Duodenal mucosa (tissue), 2 donors: ENCODE results near the gene MBD2.
"Not testable (repeated sequence)": the region's sequence is repeated elsewhere in the genome, so short reads cannot be mapped to it uniquely, and the experiment has no call there.

Source experiments
- H3K27ac ChIP-seq: one replicate; pipeline ENCODE4 v1.7.0; 2013; ENCODE audit warnings: low read depth, low read length
- H3K27me3 ChIP-seq, 2 donors: one replicate each; pipeline ENCODE4 v1.7.0; 2013; ENCODE audit warnings: low read length in 2 of 2, control low read depth in 1 of 2; ENCODE audit not compliant: insufficient read depth in 2 of 2, control insufficient read depth in 1 of 2
- H3K36me3 ChIP-seq, 2 donors: one replicate each; pipeline ENCODE4 v1.7.0; 2013; ENCODE audit warnings: low read length in 2 of 2, control low read depth in 1 of 2; ENCODE audit not compliant: insufficient read depth in 2 of 2, control insufficient read depth in 1 of 2
- H3K4me1 ChIP-seq, 2 donors: one replicate each; pipeline ENCODE4 v1.7.0; 2013; ENCODE audit warnings: low read length in 2 of 2, control low read depth in 1 of 2; ENCODE audit not compliant: insufficient read depth in 2 of 2, control insufficient read depth in 1 of 2
- H3K4me3 ChIP-seq, 2 donors: one replicate each; pipeline ENCODE4 v1.7.0; 2013; ENCODE audit warnings: low read length in 2 of 2, low read depth in 1 of 2
- H3K9ac ChIP-seq, 2 donors: one replicate each; pipeline ENCODE4 v1.7.0; 2013; ENCODE audit warnings: low read length in 2 of 2, low read depth in 1 of 2
- H3K9me3 ChIP-seq, 2 donors: one replicate each; pipeline ENCODE4 v1.7.0; 2013; ENCODE audit warnings: low read length in 2 of 2, control low read depth in 1 of 2; ENCODE audit not compliant: control insufficient read depth in 1 of 2

The MBD2 gene

DNA sequence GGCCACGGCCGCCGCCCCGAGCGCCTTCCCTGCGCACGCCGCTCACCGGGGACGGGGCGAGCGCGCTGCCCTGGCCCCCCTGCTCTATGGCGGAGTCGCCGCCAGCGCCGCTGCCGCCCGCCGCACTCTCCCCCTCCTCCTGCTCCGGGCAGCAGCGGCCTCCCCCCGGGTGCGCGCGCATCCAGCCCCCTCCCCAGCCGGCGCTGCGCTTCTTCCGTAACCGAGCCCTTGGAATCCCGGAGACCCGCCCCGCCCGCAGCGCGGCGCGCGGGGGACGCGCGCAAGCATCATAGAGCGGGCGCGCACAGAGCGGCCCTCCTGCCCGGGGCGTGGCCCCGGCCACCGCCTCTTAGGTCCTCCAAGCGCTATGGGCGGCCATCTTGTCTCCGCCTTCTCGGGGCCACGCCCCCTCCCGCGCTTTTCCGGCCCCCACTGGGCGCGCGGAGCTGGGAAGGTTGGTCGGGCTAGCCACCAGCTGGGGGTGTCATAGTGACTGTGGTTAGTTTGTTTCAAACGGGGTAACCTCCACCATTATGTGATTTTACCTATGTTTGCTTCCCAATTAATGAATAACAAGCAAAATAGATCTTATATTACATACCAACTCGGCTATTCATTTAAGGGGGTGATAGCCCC lies at the start of gene MBD2:
Gene MBD2 (minus strand): TSS at position 291 of the 636 bp plus-strand sequence. CDS start 110 bp downstream, at position 181.
- peak within 1 kb of the TSS; percentile 56 for H3K27ac ChIP-seq
- no peaks in the 10 kb centered on the region for H3K27me3 ChIP-seq
- H3K9me3 ChIP-seq: no peaks in the 10 kb centered on the region
- H3K9ac ChIP-seq: peak within 1 kb of the TSS; percentile 63 to 70
- no peaks in the 10 kb centered on the region for H3K36me3 ChIP-seq
- H3K4me3 ChIP-seq: peak within 1 kb of the TSS; percentile 79 to 88
- H3K4me1 ChIP-seq: peaks cover 32 to 39% of the 10 kb centered on the region in 2 donors

DNA sequence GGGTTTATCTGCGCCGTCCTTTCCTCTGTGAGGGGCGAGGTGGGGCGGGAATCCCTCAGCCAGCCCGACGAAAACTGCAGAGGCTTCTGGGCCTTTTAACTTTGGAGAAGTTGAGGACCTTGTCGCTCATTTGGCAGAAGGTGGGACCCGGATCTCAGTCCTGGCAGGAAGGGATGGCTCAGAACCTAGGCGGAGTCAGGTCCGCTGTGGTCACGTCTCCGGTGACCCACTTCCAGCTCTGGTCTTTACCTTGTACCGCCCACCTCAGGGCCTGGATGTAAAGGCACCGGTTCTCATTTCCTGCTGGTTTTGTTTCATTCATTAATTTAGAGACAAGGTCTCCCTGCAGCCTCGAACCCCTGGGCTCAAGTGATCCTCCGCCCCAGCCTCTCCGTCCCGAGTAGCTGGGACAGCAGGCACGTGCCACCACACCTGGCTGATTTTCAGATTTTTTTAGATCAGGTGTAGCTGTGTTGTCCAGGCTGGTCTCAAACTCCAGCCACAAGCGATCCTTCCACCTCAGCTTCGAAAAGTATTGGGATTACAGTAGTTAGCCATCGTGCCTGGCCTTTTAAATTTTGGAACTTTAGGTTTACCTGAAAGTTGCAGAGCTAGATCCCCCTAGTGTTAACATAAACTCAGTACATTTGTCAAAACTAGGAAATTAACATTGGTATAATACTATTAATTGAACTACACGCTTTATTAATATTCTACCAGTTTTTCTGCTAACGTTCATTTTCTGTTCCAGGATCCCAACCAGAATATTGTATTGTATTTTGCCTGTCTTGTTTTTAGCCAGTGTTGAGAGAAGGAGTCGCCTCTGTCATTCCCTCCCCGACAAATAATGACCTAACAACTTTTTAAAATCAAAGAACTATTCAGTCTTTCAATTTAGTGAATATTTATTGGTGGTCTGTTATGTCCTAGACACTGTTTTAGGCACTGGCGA lies 45.7 kb upstream of the MBD2 start:
- H3K4me1 ChIP-seq: peaks cover 5 to 7% of the 10 kb centered on the region in 2 donors
- H3K36me3 ChIP-seq: no peaks in the 10 kb centered on the region
- H3K27ac ChIP-seq: peak overlapping the region; percentile 93
- peak overlapping the region; percentile 83 to 87 for H3K4me3 ChIP-seq
- peak overlapping the region; percentile 73 to 88 for H3K9ac ChIP-seq
- no peaks in the 10 kb centered on the region for H3K27me3 ChIP-seq
- no peaks in the 10 kb centered on the region for H3K9me3 ChIP-seq

DNA sequence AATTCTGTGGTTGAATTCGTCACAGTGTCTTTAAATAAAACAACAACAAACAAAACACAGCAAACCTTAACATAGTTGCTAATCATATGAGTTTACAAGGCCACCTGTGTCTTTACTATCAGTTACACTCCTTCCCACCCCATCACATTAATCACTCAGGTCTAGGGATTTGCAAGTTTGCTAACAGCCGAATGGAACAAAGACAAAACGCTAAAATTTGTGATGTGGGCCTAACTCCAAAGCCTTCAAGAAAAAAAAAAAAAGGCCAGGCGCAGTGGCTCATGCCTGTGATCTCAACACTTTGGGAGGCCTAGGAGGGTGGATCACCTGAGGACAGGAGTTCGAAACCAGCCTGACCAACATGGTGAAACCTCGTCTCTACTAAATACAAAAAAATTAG lies 44.3 kb upstream of the MBD2 start:
- Histone ChIP-seq H3K4me3 (peak overlapping the region; percentile 83 to 87), H3K27ac (peak overlapping the region; percentile 93), H3K4me1 (peaks cover 5 to 7% of the 10 kb centered on the region in 2 donors), H3K9ac (peak overlapping the region; percentile 73 to 88), H3K36me3 (no peaks in the 10 kb centered on the region), H3K9me3 (no peaks in the 10 kb centered on the region), H3K27me3 (no peaks in the 10 kb centered on the region)

DNA sequence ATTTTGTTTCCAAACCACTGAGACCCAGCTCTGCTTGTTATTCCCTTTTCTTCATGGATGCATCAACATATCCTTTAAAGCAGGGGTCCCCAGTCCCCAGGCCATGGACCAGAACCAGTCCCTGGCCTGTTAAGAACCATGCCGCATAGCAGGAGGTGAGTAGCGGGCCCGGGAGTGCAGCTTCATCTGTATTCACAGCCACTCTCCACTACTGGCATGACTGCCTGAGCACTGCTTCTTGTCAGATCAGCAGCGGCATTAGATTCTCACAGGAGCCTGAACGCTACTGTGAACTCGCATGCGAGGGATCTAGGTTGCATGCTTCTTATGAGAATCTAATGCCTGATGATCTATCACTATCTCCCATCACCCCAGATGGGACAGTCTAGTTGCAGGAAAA lies 43.2 kb upstream of the MBD2 start:
- Histone ChIP-seq H3K27me3 (no peaks in the 10 kb centered on the region), H3K4me3 (no peak overlapping the region), H3K9ac (no peak overlapping the region), H3K4me1 (peaks cover 5 to 7% of the 10 kb centered on the region in 2 donors), H3K27ac (no peak overlapping the region), H3K36me3 (no peaks in the 10 kb centered on the region), H3K9me3 (no peaks in the 10 kb centered on the region)

- no peak overlapping the region for H3K27ac ChIP-seq
- H3K27me3 ChIP-seq: no peaks in the 10 kb centered on the region
- no peaks in the 10 kb centered on the region for H3K4me1 ChIP-seq
- H3K36me3 ChIP-seq: no peaks in the 10 kb centered on the region
- H3K9ac ChIP-seq: no peak overlapping the region
- H3K4me3 ChIP-seq: no peak overlapping the region
- no peaks in the 10 kb centered on the region for H3K9me3 ChIP-seq
These were observed 39.5 kb upstream of the MBD2 start for GRCh38 chr18:54263904-54264336.

GRCh38 chr18:54261894-54262293 lies 37.4 kb upstream of the MBD2 start:
- no peaks in the 10 kb centered on the region for H3K4me1 ChIP-seq

DNA sequence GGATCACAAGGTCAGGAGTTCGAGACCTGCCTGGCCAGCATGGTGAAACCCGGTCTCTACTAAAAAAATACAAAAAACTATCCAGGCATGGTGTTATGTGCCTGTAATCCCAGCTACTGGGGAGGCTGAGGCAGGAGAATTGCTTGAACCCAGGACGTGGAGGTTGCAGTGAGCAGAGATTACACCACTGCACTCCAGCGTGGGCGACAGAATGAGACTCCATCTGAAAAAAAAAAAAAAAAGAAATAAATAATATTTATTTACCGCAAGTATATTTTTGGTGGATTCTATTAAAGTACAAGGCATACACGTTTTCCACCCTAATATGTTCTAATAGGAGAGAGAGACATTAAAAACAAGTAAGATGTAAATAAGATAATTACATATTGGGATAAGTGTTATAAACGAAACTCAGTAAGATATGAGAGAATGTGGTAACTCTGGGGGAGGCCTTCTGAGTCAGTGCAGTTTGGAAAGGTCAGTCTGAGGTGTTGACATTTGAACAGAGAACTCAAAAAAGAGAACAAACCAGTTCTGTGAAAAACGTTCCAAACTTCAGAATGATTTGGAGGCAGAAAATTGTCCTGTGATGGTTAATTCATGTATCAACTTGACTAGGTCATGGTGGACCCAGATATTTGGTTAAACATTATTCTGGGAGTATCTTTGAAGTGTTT lies 36.1 kb upstream of the MBD2 start:
- H3K36me3 ChIP-seq: no peaks in the 10 kb centered on the region
- H3K27me3 ChIP-seq: no peaks in the 10 kb centered on the region
- no peak overlapping the region for H3K27ac ChIP-seq
- no peaks in the 10 kb centered on the region for H3K9me3 ChIP-seq
- H3K4me3 ChIP-seq: no peak overlapping the region
- H3K4me1 ChIP-seq: no peaks in the 10 kb centered on the region
- no peak overlapping the region for H3K9ac ChIP-seq

More at GRCh38 chr18:54261894-54262293, 37.4 kb upstream of the MBD2 start:
- Histone ChIP-seq H3K9me3 (no peaks in the 10 kb centered on the region), H3K27ac (no peak overlapping the region), H3K4me3 (no peak overlapping the region), H3K9ac (no peak overlapping the region), H3K27me3 (no peaks in the 10 kb centered on the region), H3K36me3 (no peaks in the 10 kb centered on the region)

- H3K4me3 ChIP-seq, H3K36me3 ChIP-seq, H3K27me3 ChIP-seq, H3K4me1 ChIP-seq, H3K27ac ChIP-seq, H3K9me3 ChIP-seq, H3K9ac ChIP-seq: not testable (repeated sequence)
These were observed 33.3 kb upstream of the MBD2 start for GRCh38 chr18:54257818-54258217.

- Histone ChIP-seq H3K36me3 (no peaks in the 10 kb centered on the region), H3K27me3 (no peaks in the 10 kb centered on the region), H3K9me3 (no peaks in the 10 kb centered on the region), H3K4me3 (no peak overlapping the region), H3K27ac (no peak overlapping the region), H3K4me1 (peaks cover 0 to 9% of the 10 kb centered on the region in 2 donors), H3K9ac (no peak overlapping the region)
These were observed 32.5 kb upstream of the MBD2 start for GRCh38 chr18:54257015-54257414.

DNA sequence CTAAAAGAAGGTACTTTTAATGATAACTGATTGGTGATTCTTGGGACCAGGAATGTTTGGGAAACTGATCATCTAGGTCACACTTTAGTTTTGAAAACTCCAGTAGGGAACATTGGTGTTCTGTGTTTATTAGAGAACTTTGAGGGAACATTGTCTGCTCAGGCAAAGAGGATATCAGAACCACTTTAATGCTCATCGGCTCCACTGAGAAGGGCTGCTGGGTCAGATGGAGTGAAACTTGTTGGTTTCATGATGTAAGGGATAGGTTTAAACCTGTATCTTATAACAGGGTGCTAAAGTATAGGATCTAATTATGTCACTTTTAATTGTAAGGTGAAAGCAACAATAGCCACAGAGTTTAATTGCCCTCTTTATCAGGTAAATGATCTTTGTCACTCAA lies 30.7 kb upstream of the MBD2 start:
- H3K9me3 ChIP-seq: no peaks in the 10 kb centered on the region
- H3K36me3 ChIP-seq: no peaks in the 10 kb centered on the region
- no peaks in the 10 kb centered on the region for H3K27me3 ChIP-seq
- peaks cover 0 to 21% of the 10 kb centered on the region in 2 donors for H3K4me1 ChIP-seq
- H3K9ac ChIP-seq: no peak overlapping the region
- H3K27ac ChIP-seq: no peak overlapping the region
- H3K4me3 ChIP-seq: no peak overlapping the region
